GM18520 (cell line): Measurements from ENCODE around the gene DHTKD1.

ENCODE experiments used
- ATAC-seq: cut with Tn5 transposase; IDR thresholded peaks from one replicate; pipeline ENCODE4 v1.9.1; 2021; ENCODE audit not compliant: unreplicated experiment

Gene DHTKD1, protein sequence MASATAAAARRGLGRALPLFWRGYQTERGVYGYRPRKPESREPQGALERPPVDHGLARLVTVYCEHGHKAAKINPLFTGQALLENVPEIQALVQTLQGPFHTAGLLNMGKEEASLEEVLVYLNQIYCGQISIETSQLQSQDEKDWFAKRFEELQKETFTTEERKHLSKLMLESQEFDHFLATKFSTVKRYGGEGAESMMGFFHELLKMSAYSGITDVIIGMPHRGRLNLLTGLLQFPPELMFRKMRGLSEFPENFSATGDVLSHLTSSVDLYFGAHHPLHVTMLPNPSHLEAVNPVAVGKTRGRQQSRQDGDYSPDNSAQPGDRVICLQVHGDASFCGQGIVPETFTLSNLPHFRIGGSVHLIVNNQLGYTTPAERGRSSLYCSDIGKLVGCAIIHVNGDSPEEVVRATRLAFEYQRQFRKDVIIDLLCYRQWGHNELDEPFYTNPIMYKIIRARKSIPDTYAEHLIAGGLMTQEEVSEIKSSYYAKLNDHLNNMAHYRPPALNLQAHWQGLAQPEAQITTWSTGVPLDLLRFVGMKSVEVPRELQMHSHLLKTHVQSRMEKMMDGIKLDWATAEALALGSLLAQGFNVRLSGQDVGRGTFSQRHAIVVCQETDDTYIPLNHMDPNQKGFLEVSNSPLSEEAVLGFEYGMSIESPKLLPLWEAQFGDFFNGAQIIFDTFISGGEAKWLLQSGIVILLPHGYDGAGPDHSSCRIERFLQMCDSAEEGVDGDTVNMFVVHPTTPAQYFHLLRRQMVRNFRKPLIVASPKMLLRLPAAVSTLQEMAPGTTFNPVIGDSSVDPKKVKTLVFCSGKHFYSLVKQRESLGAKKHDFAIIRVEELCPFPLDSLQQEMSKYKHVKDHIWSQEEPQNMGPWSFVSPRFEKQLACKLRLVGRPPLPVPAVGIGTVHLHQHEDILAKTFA

DNA sequence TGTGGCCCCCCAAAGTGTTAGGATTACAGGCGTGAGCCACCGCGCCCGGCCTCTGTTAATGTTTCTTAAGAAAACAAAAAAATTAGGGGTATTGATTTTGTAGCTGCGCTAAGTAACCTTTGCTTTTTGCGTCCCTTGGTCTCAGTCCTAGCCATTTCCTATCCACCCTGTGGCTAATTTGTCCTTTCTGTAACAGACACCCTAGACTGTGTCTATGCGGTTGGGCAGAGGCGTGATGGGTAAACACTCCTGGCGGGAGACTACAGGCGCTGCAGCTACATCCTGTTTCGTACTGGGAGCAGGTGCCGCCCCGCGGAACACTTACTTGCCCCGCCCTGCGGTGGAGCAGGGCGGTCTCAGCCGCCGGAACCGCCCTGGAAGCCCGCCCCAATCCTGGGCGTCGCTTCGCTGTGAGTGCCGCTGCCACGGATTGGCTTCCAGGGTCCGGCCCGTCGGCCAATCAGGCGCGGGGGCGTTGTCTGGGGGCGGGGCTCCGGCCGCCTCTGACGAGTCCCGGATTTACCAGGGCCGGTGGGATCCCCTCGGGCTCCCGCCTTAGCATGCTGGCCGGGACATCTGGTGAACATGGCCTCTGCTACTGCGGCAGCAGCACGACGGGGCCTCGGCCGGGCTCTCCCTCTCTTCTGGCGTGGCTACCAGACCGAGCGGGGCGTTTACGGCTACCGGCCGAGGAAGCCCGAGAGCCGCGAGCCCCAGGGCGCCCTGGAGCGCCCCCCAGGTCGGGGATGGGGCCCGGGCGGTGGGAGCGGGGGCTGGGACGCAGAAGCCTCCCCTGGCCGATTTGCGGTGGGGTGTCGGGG is at the start of gene DHTKD1:
TSS of gene DHTKD1 (plus strand) at position 506 of the 821 bp plus-strand sequence. CDS start at position 586, 80 bp downstream.
- ATAC-seq, result peak; percentile 97

DNA sequence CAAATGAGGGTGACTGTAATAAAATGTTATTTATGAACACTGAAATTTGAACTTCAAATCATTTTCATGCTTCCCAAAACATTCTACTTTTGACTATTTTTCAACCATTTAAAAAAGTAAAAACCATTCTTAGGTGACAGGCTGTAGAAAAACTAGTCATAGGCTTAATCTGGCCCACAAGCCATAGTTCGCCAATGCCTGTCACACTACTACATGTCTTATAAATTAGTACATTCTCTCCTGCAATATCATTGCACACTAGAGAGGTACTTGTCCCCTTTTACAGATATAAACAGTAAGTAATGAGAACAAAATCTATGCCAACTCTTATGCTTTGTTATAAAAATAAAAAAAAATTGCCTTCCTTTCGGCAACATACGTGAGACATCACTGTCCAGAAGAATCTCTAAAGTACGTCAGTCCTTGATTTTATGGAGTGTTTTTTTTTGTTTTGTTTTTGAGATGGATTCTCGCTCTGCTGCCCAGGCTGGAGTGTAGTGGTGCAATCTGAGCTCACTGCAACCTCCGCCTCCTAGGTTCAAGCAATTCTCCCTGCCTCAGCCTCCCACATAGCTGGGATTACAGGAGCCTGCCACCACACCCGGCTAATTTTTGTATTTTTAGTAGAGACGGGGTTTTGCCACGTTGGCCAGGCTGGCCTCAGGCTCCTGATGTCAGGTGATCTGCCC is 49.3 kb upstream of the DHTKD1 start:
- no peak for ATAC-seq

DNA sequence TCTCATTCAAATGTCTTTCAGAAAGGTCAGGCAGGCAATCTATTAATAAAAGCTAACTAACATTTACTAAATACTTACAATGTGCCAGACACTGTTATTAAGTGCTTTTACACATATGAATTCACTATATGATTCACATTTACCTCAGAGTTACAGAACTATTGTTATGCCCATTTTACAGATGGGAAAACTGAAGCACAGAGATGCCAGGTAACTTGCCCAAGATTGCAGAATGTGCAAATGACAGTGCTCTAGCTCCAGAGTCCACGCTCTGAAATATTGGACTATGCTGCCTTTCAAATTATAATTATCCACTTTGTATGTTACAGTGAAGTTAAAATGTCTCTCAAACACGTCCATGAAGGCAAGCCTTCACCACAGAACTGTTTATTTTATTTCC is 48.2 kb upstream of the DHTKD1 start:
- no peak for ATAC-seq

DNA sequence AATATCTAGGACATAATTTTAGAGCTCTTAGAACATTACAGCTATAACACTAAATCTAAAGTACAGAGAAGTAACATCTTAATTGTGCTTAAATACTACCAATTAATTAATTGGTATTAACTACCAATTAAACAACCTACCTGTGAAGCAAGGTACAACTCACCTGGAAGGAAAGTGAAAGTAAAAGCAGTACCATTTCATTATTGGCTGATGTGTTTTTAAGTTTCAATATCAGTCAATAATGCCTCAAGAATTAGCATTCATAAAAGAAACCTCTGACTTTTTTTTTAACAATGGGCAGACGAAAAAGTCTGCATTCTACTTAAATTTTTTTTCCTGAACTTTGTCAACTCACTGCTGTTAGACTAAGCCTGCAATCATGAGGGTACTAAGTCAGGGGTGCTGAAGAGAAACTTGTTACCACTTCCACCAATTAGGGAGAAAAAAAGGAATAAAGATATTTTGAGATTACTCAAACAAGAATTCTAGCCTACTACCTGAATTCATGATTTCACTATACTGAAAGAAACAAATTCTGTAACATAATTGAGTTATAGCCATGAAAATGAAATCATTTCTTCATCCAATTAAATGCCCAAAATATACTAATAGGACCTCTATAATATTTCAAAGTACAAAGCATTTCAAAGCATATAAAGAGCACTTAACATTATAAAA is 46.0 kb upstream of the DHTKD1 start:
- no peak for ATAC-seq

DNA sequence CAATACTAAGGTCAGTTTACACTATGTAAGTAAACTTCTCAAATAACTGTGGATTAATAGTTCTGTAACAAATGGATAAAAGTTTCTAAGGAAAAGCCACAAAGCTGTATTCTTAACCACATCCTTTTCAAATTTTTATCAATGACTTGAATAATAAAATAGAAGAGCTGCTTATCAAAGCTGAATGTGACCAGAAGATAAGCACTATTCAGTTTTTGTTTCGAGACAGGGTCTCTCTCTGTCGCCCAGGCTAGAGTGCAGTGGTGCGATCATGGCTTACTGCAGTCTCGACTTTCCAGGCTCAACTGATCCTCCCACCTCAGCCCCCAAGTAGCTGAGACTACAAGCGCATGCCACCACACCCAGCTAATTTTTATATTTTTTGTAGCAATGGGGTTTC is 43.2 kb upstream of the DHTKD1 start:
- no peak for ATAC-seq

DNA sequence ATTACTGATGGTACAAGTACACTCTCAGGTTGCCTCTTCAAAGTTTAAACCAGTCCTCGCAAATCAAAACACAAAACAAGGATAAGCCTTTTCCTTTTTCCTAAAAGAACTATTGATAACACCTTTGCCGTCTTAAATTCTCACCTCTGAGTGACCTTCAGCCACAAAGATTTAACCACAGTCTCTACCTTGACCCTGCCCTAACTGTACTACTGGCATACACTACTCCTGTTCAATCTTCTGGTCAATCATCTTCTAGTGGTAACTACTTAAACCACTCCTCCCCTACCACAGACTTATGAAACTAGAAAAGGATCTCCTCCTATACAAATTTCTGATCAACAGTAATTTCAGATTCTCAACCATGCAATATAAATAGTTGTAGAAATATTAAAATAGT is 41.2 kb upstream of the DHTKD1 start:
- peak; percentile 77 for ATAC-seq

DNA sequence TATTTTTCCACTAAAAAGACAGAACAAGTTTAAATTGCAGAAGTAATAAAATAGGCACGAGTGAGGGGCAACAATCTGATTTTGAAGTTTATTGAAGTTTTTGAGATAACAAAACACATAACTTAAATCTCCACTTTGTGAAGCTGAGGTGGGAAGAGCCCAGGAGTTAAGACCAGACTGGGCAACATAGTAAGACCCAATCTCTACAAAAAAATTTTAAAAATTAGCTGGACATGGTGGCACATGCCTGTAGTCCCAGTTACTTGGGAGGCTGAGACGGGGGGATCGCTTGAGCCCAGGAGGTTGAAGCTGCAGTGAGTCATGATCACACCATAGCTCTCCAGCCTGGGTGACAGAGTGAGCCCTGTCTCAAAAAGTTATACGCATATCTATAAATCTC is 37.4 kb upstream of the DHTKD1 start:
- no peak for ATAC-seq

DNA sequence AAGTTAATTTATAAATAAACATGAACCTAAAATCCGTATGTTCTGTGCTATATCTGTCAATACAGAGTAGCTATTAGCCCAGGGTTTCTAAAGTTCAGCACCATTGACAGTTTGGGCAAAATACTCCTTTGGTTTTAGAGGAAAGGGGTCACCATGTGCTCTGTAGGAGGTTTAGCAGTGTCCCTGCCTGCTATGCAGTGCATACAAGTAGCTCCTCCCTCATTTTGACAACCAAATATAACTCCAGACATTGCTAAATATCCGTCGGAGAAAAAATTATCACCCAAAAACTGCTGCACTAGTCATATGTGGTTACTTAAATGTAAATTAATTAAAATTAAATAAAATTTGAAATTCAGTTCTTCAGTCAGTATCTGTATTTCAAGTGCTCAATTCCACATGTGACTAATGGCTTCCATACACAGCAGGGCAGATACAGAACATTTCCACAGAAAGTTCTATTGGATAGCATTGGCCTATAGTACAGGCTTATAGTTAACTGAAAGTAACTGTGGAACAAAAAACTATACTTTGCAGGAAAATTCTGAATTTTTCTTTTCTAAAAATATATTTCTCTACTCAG is 32.6 kb upstream of the DHTKD1 start:
- no peak for ATAC-seq

DNA sequence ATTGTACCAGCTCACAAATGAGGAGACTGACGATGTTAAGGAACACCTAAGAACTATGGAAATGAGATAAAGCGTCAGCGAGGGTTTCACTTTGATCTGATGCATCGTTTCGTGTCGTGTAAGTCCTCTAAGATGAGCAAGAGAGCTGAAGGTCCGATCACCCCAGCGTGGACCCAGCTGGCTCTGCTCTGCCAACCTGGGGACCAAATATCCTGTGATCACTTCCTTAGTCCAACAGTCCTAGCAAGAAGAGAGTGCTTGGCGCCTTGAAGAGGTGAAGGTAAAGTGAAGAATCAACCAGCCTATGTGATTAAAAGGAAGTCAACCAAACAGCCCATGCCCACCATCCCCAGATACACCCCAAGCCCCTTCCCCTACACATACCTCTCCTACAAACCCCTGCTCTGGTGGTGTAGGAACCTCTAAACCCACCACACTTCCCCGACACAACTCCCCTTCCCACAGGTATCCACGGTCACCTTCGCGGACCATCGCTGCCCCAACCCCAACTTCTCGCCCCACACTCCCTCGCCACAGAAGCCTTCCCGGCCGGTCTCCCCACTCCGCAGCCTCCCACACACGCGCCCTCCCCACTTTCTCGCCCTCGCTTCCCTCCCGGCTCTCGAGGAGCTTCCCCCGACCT is 26.9 kb upstream of the DHTKD1 start:
- ATAC-seq, result no peak

DNA sequence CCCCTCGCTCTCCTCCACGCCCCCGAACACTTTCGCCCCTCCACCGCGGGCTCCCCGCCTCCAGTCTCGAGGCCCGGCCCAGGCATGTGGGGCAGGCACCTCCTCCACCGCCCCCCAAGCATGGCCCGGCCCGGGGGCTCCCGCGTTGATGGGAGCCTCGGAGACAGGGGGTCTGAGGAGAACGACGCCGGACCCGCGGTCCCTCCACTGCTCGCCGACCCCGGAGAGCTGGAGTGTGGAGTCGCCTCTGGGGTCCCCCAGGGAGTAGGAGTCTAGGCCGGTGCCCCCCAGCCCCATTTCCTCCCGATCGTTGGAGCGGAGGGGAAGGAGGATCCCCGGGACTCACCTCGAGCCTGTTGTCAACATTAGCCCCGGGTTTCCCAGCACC is 26.4 kb upstream of the DHTKD1 start:
- ATAC-seq, result no peak

DNA sequence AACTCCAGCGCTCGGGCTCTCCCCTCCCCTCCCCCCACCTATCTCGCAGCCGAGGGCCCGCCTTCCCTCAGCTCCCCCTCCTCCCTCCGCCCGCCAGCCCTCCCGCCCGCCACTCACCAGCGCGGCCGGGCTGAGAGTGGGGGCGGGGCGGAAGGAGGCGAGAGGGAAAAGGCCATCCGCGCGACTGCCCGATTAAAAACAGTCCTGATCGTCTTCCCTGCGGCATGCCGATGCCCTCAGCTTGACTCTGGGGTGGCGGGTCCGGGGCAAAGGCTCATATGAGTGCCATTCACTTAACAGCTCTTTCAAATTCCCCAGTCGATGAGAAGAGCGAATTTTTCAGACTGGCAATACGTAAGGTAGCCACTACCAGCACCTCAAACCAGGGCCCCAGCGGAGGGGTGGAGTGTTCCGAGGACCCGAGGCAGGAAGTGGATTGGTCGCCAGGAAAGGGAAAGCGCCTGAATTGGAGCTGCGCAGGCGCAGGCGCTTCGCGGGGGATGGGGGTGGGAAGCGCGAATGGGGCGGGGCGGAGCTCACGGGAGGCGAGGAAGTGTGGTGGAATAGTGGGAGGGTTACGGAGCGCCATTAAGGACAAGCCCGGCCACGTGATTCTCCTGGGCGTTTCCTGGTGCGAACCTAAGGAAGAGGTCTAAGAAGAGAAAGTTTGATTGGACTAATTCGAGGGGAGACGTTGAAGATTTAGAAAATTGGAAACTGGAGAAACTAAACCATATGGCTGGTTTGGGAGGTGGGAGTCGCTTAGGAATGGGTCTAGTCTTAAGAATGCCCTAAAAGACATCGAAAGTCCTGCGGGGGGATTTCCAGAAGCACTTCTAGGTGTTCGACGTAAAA is 25.7 kb upstream of the DHTKD1 start, which contains the start of gene UPF2:
TSS of gene UPF2 (minus strand) at position 13 of the 855 bp plus-strand sequence. CDS start 7,386 bp downstream, outside the sequence.
- ATAC-seq, result peak; percentile 35

DNA sequence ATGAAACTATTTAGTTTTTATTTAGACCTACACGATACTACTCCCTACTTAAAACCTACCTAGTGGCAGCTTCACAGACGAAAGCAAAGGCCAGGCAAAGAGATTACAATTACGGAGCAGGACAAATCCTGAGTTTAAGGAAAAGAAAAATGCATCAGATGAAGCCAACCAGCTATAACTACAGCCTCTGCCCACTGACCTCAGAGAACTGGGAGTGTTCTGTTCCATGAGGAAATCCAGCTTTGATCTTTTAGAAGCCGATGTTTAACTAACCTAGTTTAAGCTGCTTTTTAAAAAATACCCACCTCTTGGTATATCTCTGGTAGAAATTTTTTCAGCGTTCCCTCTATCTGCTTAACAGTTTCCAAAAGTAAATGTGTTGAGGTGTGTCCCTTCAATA is 23.2 kb upstream of the DHTKD1 start:
- ATAC-seq, result no peak

DNA sequence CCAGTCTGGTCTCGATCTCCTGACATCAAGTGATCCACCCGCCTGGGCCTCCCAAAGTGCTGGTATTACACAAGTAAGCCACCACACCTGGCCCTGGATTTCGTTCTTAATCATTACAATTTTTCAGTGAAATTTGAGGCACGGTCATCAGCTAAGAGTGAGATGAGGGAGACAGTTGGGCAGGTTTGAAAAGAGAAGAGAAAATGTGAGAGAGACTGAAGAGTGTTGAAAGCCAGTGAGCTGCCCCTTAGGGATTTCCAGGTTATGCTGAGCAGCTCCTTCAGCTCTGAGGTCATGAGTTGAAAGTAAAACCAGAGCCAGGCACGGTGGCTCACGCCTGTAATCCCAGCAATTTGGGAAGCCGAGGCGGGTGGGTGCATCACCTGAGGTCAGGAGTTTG is 20.2 kb upstream of the DHTKD1 start:
- ATAC-seq, result no peak

DNA sequence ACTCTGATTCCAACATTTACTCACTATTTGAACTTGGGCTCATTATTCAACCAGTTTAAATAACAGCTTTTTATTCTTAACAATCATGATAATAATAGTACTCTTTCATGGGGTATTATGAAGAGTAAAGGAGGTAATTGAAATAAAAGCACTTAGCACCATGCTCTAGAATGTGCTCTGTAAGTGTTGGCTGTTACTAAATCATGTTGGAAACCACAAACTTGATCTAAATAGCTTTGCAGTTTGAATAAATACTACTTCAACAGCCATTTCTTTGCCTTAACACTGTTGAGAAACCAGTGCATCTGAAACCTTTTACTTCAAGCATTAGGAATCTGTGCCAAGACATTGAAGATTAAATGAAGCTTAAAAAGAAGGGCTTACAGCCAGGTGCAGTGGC is 18.2 kb upstream of the DHTKD1 start:
- ATAC-seq, result no peak

DNA sequence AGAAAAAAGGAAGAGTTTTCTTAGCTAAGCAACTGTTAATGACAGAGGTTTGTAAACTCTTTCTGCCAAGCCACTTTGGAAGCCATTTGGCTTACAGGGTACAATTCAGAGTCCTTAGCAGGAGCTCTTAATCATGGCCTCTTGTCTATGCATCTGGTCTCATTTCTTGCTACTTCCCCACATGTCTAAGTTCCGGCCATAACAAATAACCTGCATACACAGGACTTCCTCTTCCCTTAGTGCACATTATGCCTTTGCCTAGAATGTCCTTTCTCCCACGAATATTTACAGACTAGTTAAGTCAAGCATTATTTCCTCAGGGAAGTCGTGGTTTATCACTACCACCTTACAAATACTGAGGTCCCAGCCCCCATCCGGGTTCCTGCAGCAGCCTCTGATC is 17.5 kb upstream of the DHTKD1 start:
- no peak for ATAC-seq

DNA sequence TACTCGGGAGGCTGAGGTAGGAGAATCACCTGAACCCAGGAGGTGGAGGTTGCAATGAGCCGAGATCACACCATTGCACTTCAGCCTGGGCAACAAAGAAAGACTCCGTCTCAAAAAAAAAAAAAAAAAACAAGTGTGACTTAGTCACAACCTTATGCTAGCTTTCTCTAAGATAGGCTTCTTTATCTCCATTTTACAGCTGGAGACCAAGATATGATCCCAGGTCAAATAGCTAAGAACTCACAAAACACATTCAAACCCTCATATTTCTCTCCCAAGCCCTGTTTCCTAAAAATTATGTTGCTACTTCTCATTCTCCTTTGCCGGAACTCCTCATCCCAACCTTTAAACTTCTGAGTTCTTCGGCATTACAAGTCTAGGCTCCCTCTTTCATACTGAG is 13.0 kb upstream of the DHTKD1 start:
- ATAC-seq, result no peak

DNA sequence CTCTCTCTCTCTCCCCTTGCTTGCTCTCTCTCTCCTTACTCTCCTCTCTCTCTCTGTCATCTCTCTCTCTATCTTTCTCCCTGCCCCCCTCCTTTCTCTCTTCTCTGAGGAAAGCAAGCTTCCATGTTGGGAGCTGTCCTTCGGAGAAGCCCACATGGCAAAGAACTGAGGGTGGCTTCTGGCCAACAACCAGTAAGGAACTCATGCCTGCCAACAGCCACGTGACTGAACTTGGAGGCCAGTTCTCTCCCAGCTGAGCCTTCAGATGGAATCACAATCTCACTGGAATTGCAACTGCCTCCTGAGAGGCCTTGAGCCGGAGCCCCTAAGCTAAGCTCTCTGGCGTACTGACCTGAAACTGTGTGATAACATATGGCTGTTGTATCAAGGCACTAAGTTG is 12.0 kb upstream of the DHTKD1 start:
- no peak for ATAC-seq

DNA sequence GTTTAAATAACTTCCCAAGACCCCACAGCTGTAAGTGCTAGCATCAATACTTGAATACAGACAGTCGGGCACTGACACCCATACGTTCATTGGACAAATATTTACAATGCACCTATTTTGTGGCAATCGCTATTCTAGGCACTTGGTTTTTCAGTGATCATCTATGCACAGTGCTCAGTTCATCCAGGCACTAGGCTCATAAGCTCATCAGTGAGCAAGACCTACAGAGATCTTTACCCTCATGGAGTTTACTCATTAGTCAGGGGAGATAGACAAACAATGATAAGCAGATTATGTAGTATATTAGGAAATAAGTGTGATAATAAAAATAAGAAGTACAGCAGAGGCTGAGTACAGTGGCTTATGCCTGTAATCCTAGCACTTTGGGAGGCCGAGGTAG is 7.6 kb upstream of the DHTKD1 start:
- ATAC-seq, result no peak
